HCT116 (cell line): ENCODE data around the gene LSM11. TPM values are rescaled to one million over a fixed set of nuclear protein-coding genes. Genes with fewer than 3 reads are reported as not detected.

Source experiments
- ATAC-seq: fragments of 200-7000 bp; cut with Tn5 transposase; 2 replicates; pipeline ENCODE4 v1.9.1; 2020; ENCODE audit warnings: mild to moderate bottlenecking, moderate library complexity
- BruUV-seq: library from RNA; stranded (reverse); fragments of 400-500 nt; replicated peaks from 2 replicates; lab custom pipeline; 2021; lab: Mats Ljungman, UMichigan
- CTCF ChIA-PET: fragments of 300-600 bp; sonication (Branson Sonifier 250); formaldehyde crosslinking; loops from one replicate; lab custom pipeline; 2021; ENCODE audit warnings: antibody characterized with exemption; lab: Charles Lee
- POLR2A ChIA-PET: fragments of 300-600, 350-600 bp; sonication (Branson Sonifier 250); formaldehyde crosslinking; loops from one replicate; lab custom pipeline; 2021; ENCODE audit warnings: antibody characterized with exemption; lab: Charles Lee
- RAD21 ChIA-PET, 2 experiments: fragments of 300-600 bp; sonication (Branson Sonifier 250); formaldehyde crosslinking; loops; one replicate each; lab custom pipeline; 2023; ENCODE audit warnings: low total read pairs in 2 of 2; ENCODE audit not compliant: uncharacterized antibody in 2 of 2, unreplicated experiment in 2 of 2, low non-redundant PET in 1 of 2; lab: Charles Lee
- DNase-seq: peaks from one replicate; pipeline ENCODE4 v3.0.0-alpha.2; 2010; ENCODE audit warnings: low read depth, low spot score
- H2AFZ ChIP-seq: fragments of 200-600 bp; shearing (Covaris generic), sonication (generic); 2 replicates; pipeline ENCODE4 v1.6.1; 2017; ENCODE audit warnings: low read depth, mixed run types, mixed read lengths, antibody characterized with exemption, low read length; ENCODE audit not compliant: poor library complexity, severe bottlenecking
- H3K27ac ChIP-seq: 2 replicates; pipeline ENCODE4 v1.5.1; 2012; ENCODE audit warnings: low read depth, low read length
- H3K27me3 ChIP-seq: fragments of 200-600 bp; sonication (generic); 2 replicates; pipeline ENCODE4 v1.6.1; 2016; ENCODE audit warnings: mixed run types, low read length, mixed read lengths; ENCODE audit not compliant: insufficient read depth
- H3K36me3 ChIP-seq, 2 experiments: fragments of 200-500 bp in 1 of 2; fragments of 200-600 bp in 1 of 2; sonication (Bioruptor generic) in 1 of 2; sonication (generic) in 1 of 2; 2 replicates each; pipeline versions ENCODE4 v1.5.1 to v1.6.1; 2014 to 2016; ENCODE audit warnings: low read length in 2 of 2, inconsistent platforms in 1 of 2, mixed read lengths in 1 of 2, mixed run types in 1 of 2; ENCODE audit not compliant: insufficient read depth in 2 of 2, control insufficient read depth in 1 of 2
- H3K4me1 ChIP-seq, 2 experiments: fragments of 200-600 bp in 1 of 2; sonication (generic) in 1 of 2; 2 replicates each; pipeline versions ENCODE4 v1.5.1 to v1.6.1; 2012 to 2017; ENCODE audit warnings: low read length in 2 of 2, inconsistent platforms in 1 of 2, mild to moderate bottlenecking in 1 of 2, mixed read lengths in 1 of 2, mixed run types in 1 of 2, moderate library complexity in 1 of 2; ENCODE audit not compliant: insufficient read depth in 2 of 2, control insufficient read depth in 1 of 2
- H3K4me2 ChIP-seq: fragments of 200-600 bp; sonication (generic); 2 replicates; pipeline ENCODE4 v1.6.1; 2017; ENCODE audit warnings: mixed run types, low read length, mixed read lengths
- H3K4me3 ChIP-seq, 2 experiments: fragments of 200-600 bp in 1 of 2; sonication (generic) in 1 of 2; replicated peaks in 1 of 2; 2 replicates each; pipeline ENCODE4 v1.5.1; 2011 to 2016; ENCODE audit warnings: low read length in 2 of 2, control low read depth in 1 of 2, low read depth in 1 of 2, mild to moderate bottlenecking in 1 of 2, mixed read lengths in 1 of 2, mixed run types in 1 of 2
- H3K79me2 ChIP-seq: fragments of 200-600 bp; sonication (generic); 2 replicates; pipeline ENCODE4 v1.6.1; 2017; ENCODE audit warnings: mild to moderate bottlenecking, mixed run types, low read length, moderate library complexity, mixed read lengths; ENCODE audit not compliant: insufficient read depth
- H3K9ac ChIP-seq: fragments of 200-600 bp; sonication (generic); 2 replicates; pipeline ENCODE4 v1.6.1; 2016; ENCODE audit warnings: low read length, mixed read lengths
- H3K9me2 ChIP-seq: fragments of 200-600 bp; sonication (generic), shearing (Covaris generic); 2 replicates; pipeline ENCODE4 v1.6.1; 2017; ENCODE audit warnings: mixed run types, mild to moderate bottlenecking, moderate library complexity; ENCODE audit not compliant: insufficient read depth
- H3K9me3 ChIP-seq, 2 experiments: fragments of 200-500 bp in 1 of 2; fragments of 200-600 bp in 1 of 2; sonication (Bioruptor generic) in 1 of 2; sonication (generic) in 1 of 2; 2 replicates each; pipeline ENCODE4 v1.6.1; 2014 to 2017; ENCODE audit warnings: low read length in 2 of 2, mixed read lengths in 2 of 2, inconsistent platforms in 1 of 2, low read depth in 1 of 2, mild to moderate bottlenecking in 1 of 2, mixed run types in 1 of 2, moderate library complexity in 1 of 2; ENCODE audit not compliant: control insufficient read depth in 1 of 2, insufficient read depth in 1 of 2
- H4K20me1 ChIP-seq: fragments of 200-600 bp; sonication (generic), shearing (Covaris generic); 2 replicates; pipeline ENCODE4 v1.6.1; 2017; ENCODE audit warnings: mixed run types, mild to moderate bottlenecking, moderate library complexity; ENCODE audit not compliant: insufficient read depth
- ATF3 ChIP-seq: IDR thresholded peaks from 2 replicates; pipeline ENCODE4 v1.6.1; 2012
- EGR1 ChIP-seq: IDR thresholded peaks from 2 replicates; pipeline ENCODE4 v1.6.1; 2012; ENCODE audit warnings: low read depth
- ELF1 ChIP-seq: IDR thresholded peaks from 2 replicates; pipeline ENCODE4 v1.6.1; 2012; ENCODE audit warnings: low read depth, borderline replicate concordance
- EZH2 ChIP-seq: fragments of 200-600 bp; sonication (generic); IDR thresholded peaks from 2 replicates; pipeline ENCODE4 v1.6.1; 2017; ENCODE audit warnings: antibody characterized with exemption, mixed run types
- EZH2phosphoT487 ChIP-seq: fragments of 200-600 bp; IDR thresholded peaks from 2 replicates; pipeline ENCODE4 v1.6.1; 2018; ENCODE audit warnings: antibody characterized with exemption, borderline replicate concordance
- JUND ChIP-seq: IDR thresholded peaks from 2 replicates; pipeline ENCODE4 v1.6.1; 2012
- POLR2A ChIP-seq: IDR thresholded peaks from 2 replicates; pipeline ENCODE4 v1.7.0; 2011; ENCODE audit warnings: borderline replicate concordance; ENCODE audit not compliant: insufficient read depth, insufficient read length; ENCODE audit errors: extremely low read depth
- POLR2AphosphoS5 ChIP-seq: IDR thresholded peaks from 2 replicates; pipeline ENCODE4 v1.6.1; 2011; ENCODE audit warnings: mild to moderate bottlenecking, low read depth, low read length, moderate library complexity
- RAD21 ChIP-seq: IDR thresholded peaks from 2 replicates; pipeline ENCODE4 v1.6.1; 2012; ENCODE audit warnings: low read depth, mild to moderate bottlenecking
- SIN3A ChIP-seq: IDR thresholded peaks from 2 replicates; pipeline ENCODE4 v1.6.1; 2012; ENCODE audit warnings: low read depth
- SP1 ChIP-seq: IDR thresholded peaks from 2 replicates; pipeline ENCODE4 v1.6.1; 2012; ENCODE audit warnings: low read depth
- SRF ChIP-seq: IDR thresholded peaks from 2 replicates; pipeline ENCODE4 v1.6.1; 2012; ENCODE audit warnings: low read depth
- TCF7L2 ChIP-seq: IDR thresholded peaks from 2 replicates; pipeline ENCODE4 v1.7.0; 2011; ENCODE audit warnings: borderline replicate concordance, inconsistent platforms; ENCODE audit not compliant: insufficient read depth, insufficient read length; ENCODE audit errors: extremely low read depth
- YY1 ChIP-seq: IDR thresholded peaks from 2 replicates; pipeline ENCODE4 v1.6.1; 2011; ENCODE audit warnings: low read length, low read depth, moderate library complexity, mild to moderate bottlenecking; ENCODE audit not compliant: insufficient replicate concordance; ENCODE audit errors: extremely low read depth
- ZFX ChIP-seq: fragments of 450-650 bp; IDR thresholded peaks from 2 replicates; pipeline ENCODE4 v1.6.1; 2017
- intact Hi-C: fragments of 100-400 bp; cut with micrococcal nuclease; formaldehyde crosslinking; loops from 2 replicates; pipeline ENCODE4 v1.10.0; 2022
- total RNA-seq: library from RNA; stranded (reverse); gene quantifications from one replicate; pipeline ENCODE4 v1.2.1, GENCODE V29; 2021; ENCODE audit not compliant: unreplicated experiment
- TF ChIP-seq, protein P1 (sequence below), 3 experiments: fragments of 200-600 bp in 1 of 3; sonication (generic) in 1 of 3; IDR thresholded peaks in 2 of 3; conservative IDR thresholded peaks in 1 of 3; 2 replicates each; pipeline ENCODE4 v1.5.1; 2012 to 2017; ENCODE audit warnings: low read depth in 2 of 3, low read length in 2 of 3, antibody characterized with exemption in 1 of 3, borderline replicate concordance in 1 of 3, control low read depth in 1 of 3, mild to moderate bottlenecking in 1 of 3, mixed read lengths in 1 of 3, mixed run types in 1 of 3, moderate library complexity in 1 of 3; ENCODE audit not compliant: insufficient read depth in 1 of 3

Gene LSM11
- total RNA-seq, 1 experiment from 2014 or later = 6.2 TPM

DNA sequence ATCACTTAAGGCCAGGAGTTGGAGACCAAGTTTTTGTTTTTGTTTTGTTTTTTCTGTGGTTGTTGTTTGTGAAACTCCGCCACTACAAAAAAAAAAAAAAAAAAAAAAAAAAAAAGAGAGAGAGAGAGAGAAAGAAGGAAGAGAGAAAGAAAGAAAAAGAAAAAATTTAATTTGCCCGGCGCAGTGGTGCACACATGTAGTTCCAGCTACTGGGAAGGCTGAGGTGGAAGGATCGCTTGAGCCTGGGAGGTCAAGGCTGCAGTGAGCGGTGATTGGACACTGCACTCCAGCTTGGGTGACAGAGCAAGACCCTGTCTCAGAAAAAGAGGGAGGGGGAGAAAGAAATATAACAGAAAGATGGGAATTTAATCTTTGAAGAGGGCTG is 11.4 kb upstream of the LSM11 start:
- peaks cover 0 to 18% of the 10 kb centered on the region in 2 experiments; a peak in 3 of 4 replicates for H3K4me1 ChIP-seq
- ChIA-PET CTCF (interaction anchor here (1.0 to 1.6 kb wide), 2 partner anchors 11 to 14 kb away, joined by 4 to 17 read pairs; partner anchors contain the start of gene LSM11), POLR2A (interaction anchor here (0.6 to 0.8 kb wide), 2 partner anchors 216 to 590 kb away, joined by 3 read pairs; no protein-coding TSS in a partner anchor), RAD21 (no interaction called here)
- peaks cover 16% of the 10 kb centered on the region; the same call in 1 of the 2 replicates for H3K79me2 ChIP-seq
- H3K36me3 ChIP-seq = peaks cover 15 to 27% of the 10 kb centered on the region in 2 experiments
- H3K9me3 ChIP-seq = no peaks in the 10 kb centered on the region
- no peak for ATAC-seq
- peak overlapping the region; percentile 96 for H3K4me2 ChIP-seq
- H3K9ac ChIP-seq = peak overlapping the region; percentile 79
- no peaks in the 10 kb centered on the region for H4K20me1 ChIP-seq
- H3K9me2 ChIP-seq = no peaks in the 10 kb centered on the region
- H3K27ac ChIP-seq = no peak overlapping the region
- intact Hi-C loops = no loop called here
- BruUV-seq = no TSS peak
- no peaks in the 10 kb centered on the region for H3K27me3 ChIP-seq
- H2AFZ ChIP-seq = no peak overlapping the region
- TF ChIP-seq EZH2phosphoT487 (no peak), YY1 (no peak), RAD21 (no peak), POLR2AphosphoS5 (no peak)
- TF ChIP-seq, all 23 proteins: peak for 0
- DNase-seq = no peak
- H3K4me3 ChIP-seq = peak overlapping the region; percentile 77 to 78

- Histone ChIP-seq H2AFZ (no peak overlapping the region), H3K4me3 (no peak overlapping the region), H3K4me2 (peak overlapping the region; percentile 96; the same call in 1 of the 2 replicates), H3K9me3 (no peaks in the 10 kb centered on the region), H4K20me1 (no peaks in the 10 kb centered on the region), H3K9ac (0 out of 2 replicates have a peak overlapping the region, but pooled peaks have one; percentile 79), H3K36me3 (peaks cover 17 to 30% of the 10 kb centered on the region in 2 experiments), H3K27me3 (no peaks in the 10 kb centered on the region), H3K4me1 (peaks cover 0 to 18% of the 10 kb centered on the region in 2 experiments; a peak in 3 of 4 replicates), H3K79me2 (peaks cover 16% of the 10 kb centered on the region; the same call in 1 of the 2 replicates), H3K9me2 (no peaks in the 10 kb centered on the region), H3K27ac (no peak overlapping the region)
- intact Hi-C loops = no loop called here
- no TSS peak for BruUV-seq
- no peak for TF ChIP-seq SRF
- no peak for TF ChIP-seq POLR2A
- TF ChIP-seq YY1 = no peak
- no peak for TF ChIP-seq JUND
- TF ChIP-seq POLR2AphosphoS5 = no peak
- no peak for TF ChIP-seq TCF7L2
- no peak for TF ChIP-seq ZFX
- no peak for TF ChIP-seq EGR1
- no peak for TF ChIP-seq ATF3
- TF ChIP-seq, protein P1, sequence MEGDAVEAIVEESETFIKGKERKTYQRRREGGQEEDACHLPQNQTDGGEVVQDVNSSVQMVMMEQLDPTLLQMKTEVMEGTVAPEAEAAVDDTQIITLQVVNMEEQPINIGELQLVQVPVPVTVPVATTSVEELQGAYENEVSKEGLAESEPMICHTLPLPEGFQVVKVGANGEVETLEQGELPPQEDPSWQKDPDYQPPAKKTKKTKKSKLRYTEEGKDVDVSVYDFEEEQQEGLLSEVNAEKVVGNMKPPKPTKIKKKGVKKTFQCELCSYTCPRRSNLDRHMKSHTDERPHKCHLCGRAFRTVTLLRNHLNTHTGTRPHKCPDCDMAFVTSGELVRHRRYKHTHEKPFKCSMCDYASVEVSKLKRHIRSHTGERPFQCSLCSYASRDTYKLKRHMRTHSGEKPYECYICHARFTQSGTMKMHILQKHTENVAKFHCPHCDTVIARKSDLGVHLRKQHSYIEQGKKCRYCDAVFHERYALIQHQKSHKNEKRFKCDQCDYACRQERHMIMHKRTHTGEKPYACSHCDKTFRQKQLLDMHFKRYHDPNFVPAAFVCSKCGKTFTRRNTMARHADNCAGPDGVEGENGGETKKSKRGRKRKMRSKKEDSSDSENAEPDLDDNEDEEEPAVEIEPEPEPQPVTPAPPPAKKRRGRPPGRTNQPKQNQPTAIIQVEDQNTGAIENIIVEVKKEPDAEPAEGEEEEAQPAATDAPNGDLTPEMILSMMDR (IDR thresholded peaks at IDR 0.05 in 2 of 3, conservative IDR thresholded peaks at IDR 0.05 in 1 of 3; ENCODE audit: borderline replicate concordance in 1 of 3, insufficient read depth in 1 of 3, low read depth in 2 of 3, low read length in 2 of 3) = no peak
- no peak for TF ChIP-seq SP1
- TF ChIP-seq SIN3A = no peak
- TF ChIP-seq ELF1 = no peak
- no peak for TF ChIP-seq EZH2
- ChIA-PET POLR2A (interaction anchor here (0.6 kb wide), 1 partner anchor 591 kb away, joined by 3 read pairs; no protein-coding TSS in a partner anchor), RAD21 (no interaction called here), CTCF (interaction anchor here (1.6 kb wide), 1 partner anchor 11 kb away, joined by 17 read pairs; the partner anchor contains the start of gene LSM11)
- DNase-seq (no peak), ATAC-seq (no peak)
Observed at GRCh38 chr5:157732596-157733262, 10.8 kb upstream of the LSM11 start.
